ENCODE measurements around the gene TBC1D14. TPM values are rescaled to one million over a fixed set of nuclear protein-coding genes. Genes with fewer than 3 reads are reported as not detected.
A peak's percentile ranks its signal among the peaks of the same experiment; 100 is the strongest.

Gene TBC1D14
- total RNA-seq, 2 donors from 2014 or later, result 42.3 to 43.5 TPM

- H3K27me3 ChIP-seq (ENCODE audit: control insufficient read depth, insufficient read depth, low read length, poor library complexity, severe bottlenecking), result no peaks in the 10 kb centered on the region
- no peak overlapping the region for H3K27ac ChIP-seq (ENCODE audit: low read depth, low read length)
- no peak overlapping the region for H3K4me3 ChIP-seq (ENCODE audit: low read length)
- H3K9me3 Mint-ChIP-seq, result no peaks in the 10 kb centered on the region
- no peak overlapping the region for H3K4me3 Mint-ChIP-seq
- TF ChIP-seq CTCF (conservative IDR thresholded peaks at IDR 0.05), result no peak
- H3K4me1 ChIP-seq (ENCODE audit: control insufficient read depth, insufficient read depth, low read length), result no peaks in the 10 kb centered on the region
- H3K9me3 ChIP-seq (ENCODE audit: control insufficient read depth, low read length), result no peaks in the 10 kb centered on the region
- no peaks in the 10 kb centered on the region for H3K27me3 Mint-ChIP-seq (ENCODE audit: insufficient read depth)
- H3K27ac Mint-ChIP-seq, result peak overlapping the region; percentile 48
- H3K9ac ChIP-seq (ENCODE audit: extremely low read depth, low read length, poor library complexity, severe bottlenecking), result no peak overlapping the region
- H3K36me3 ChIP-seq (ENCODE audit: control insufficient read depth, insufficient read depth, low read length), result peaks cover 13% of the 10 kb centered on the region
- no peak for DNase-seq
- peaks cover 17% of the 10 kb centered on the region for H3K4me1 Mint-ChIP-seq
- peaks cover 25% of the 10 kb centered on the region for H3K36me3 Mint-ChIP-seq (ENCODE audit: low read depth)
- WGBS, 2 experiments (ENCODE audit: insufficient coverage in 1 of 2, insufficient read length in 1 of 2), result 93% methylated on average over 5 to 12 of the region's 12 CpGs
These were observed 141.5 kb downstream of the TBC1D14 start for GRCh38 chr4:7051144-7051495.

- no peak overlapping the region for H3K27ac Mint-ChIP-seq
- H3K27me3 Mint-ChIP-seq (ENCODE audit: insufficient read depth), result no peaks in the 10 kb centered on the region
- H3K9me3 Mint-ChIP-seq, result no peaks in the 10 kb centered on the region
- no peak for DNase-seq
- no peak overlapping the region for H3K4me3 Mint-ChIP-seq
- peaks cover 11% of the 10 kb centered on the region for H3K4me1 Mint-ChIP-seq
- 95 to 99% methylated on average over 9 to 14 of the region's 14 CpGs for WGBS, 2 experiments (ENCODE audit: insufficient coverage in 1 of 2, insufficient read length in 1 of 2)
- TF ChIP-seq CTCF (conservative IDR thresholded peaks at IDR 0.05), result no peak
- Histone ChIP-seq H3K27ac (ENCODE audit: low read depth, low read length) (no peak overlapping the region), H3K4me3 (ENCODE audit: low read length) (no peak overlapping the region), H3K9ac (ENCODE audit: extremely low read depth, low read length, poor library complexity, severe bottlenecking) (no peak overlapping the region), H3K9me3 (ENCODE audit: control insufficient read depth, low read length) (no peaks in the 10 kb centered on the region), H3K36me3 (ENCODE audit: control insufficient read depth, insufficient read depth, low read length) (peaks cover 20% of the 10 kb centered on the region), H3K4me1 (ENCODE audit: control insufficient read depth, insufficient read depth, low read length) (no peaks in the 10 kb centered on the region), H3K27me3 (ENCODE audit: control insufficient read depth, insufficient read depth, low read length, poor library complexity, severe bottlenecking) (no peaks in the 10 kb centered on the region)
- peaks cover 28% of the 10 kb centered on the region for H3K36me3 Mint-ChIP-seq (ENCODE audit: low read depth)
These were observed 142.3 kb downstream of the TBC1D14 start for GRCh38 chr4:7051905-7052304.

- no peak overlapping the region for H3K9ac ChIP-seq (ENCODE audit: extremely low read depth, low read length, poor library complexity, severe bottlenecking)
- WGBS, 2 experiments (ENCODE audit: insufficient coverage in 1 of 2, insufficient read length in 1 of 2), result 95 to 99% methylated on average over 13 to 14 of the region's 14 CpGs
- no peak overlapping the region for H3K27ac ChIP-seq (ENCODE audit: low read depth, low read length)
- H3K9me3 Mint-ChIP-seq, result no peaks in the 10 kb centered on the region
- no peak overlapping the region for H3K4me3 Mint-ChIP-seq
- H3K9me3 ChIP-seq (ENCODE audit: control insufficient read depth, low read length), result no peaks in the 10 kb centered on the region
- H3K4me1 ChIP-seq (ENCODE audit: control insufficient read depth, insufficient read depth, low read length), result no peaks in the 10 kb centered on the region
- peaks cover 28% of the 10 kb centered on the region for H3K36me3 Mint-ChIP-seq (ENCODE audit: low read depth)
- no peak overlapping the region for H3K4me3 ChIP-seq (ENCODE audit: low read length)
- peak overlapping the region; percentile 13 for H3K27ac Mint-ChIP-seq
- H3K27me3 Mint-ChIP-seq (ENCODE audit: insufficient read depth), result no peaks in the 10 kb centered on the region
- peaks cover 11% of the 10 kb centered on the region for H3K4me1 Mint-ChIP-seq
- TF ChIP-seq CTCF (conservative IDR thresholded peaks at IDR 0.05), result no peak
- DNase-seq, result no peak
- H3K36me3 ChIP-seq (ENCODE audit: control insufficient read depth, insufficient read depth, low read length), result peaks cover 23% of the 10 kb centered on the region
- no peaks in the 10 kb centered on the region for H3K27me3 ChIP-seq (ENCODE audit: control insufficient read depth, insufficient read depth, low read length, poor library complexity, severe bottlenecking)
These were observed 142.7 kb downstream of the TBC1D14 start for GRCh38 chr4:7052313-7052712.

Data from endodermal cell (in vitro differentiated cells).